ENCODE measurements around the gene ALPL.

DNA sequence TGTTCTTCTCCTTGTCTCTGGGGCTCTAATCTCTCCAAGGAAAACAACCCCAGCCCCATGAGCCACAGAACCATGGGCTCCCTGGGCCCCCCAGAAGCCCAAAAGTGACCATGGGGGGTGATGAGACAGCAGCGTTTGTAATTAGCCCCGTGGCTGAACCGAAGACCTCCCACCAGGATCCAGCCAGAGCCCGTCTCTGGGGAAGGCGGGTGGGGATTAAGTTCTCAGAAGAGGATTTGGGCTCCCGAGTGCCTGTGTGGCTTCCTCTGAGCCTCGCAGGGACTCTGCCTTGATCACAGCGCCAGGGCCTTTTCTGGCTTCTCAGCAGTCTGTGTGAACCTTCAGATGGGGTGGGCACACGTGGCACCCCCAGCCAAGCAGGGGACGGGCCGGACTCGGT, 77.0 kb downstream of the ALPL start:
- TF ChIP-seq, protein P1, sequence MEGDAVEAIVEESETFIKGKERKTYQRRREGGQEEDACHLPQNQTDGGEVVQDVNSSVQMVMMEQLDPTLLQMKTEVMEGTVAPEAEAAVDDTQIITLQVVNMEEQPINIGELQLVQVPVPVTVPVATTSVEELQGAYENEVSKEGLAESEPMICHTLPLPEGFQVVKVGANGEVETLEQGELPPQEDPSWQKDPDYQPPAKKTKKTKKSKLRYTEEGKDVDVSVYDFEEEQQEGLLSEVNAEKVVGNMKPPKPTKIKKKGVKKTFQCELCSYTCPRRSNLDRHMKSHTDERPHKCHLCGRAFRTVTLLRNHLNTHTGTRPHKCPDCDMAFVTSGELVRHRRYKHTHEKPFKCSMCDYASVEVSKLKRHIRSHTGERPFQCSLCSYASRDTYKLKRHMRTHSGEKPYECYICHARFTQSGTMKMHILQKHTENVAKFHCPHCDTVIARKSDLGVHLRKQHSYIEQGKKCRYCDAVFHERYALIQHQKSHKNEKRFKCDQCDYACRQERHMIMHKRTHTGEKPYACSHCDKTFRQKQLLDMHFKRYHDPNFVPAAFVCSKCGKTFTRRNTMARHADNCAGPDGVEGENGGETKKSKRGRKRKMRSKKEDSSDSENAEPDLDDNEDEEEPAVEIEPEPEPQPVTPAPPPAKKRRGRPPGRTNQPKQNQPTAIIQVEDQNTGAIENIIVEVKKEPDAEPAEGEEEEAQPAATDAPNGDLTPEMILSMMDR (IDR thresholded peaks at IDR 0.05): no peak
- TF ChIP-seq POLR2A (IDR thresholded peaks at IDR 0.05): no peak
